Naive thymus-derived CD4-positive, alpha-beta T cell (primary cell): ENCODE data around the gene SPATA45. TPM values are rescaled to one million over a fixed set of nuclear protein-coding genes. Genes with fewer than 3 reads are reported as not detected.
"Not testable (repeated sequence)": the region's sequence is repeated elsewhere in the genome, so short reads cannot be mapped to it uniquely, and the experiment has no call there.

Source experiments
- ATAC-seq: fragments of 150-1000 bp; cut with Tn5 transposase; 2 replicates; pipeline ENCODE4 v1.10.0; 2021; ENCODE audit warnings: mild to moderate bottlenecking, moderate library complexity
- CTCF ChIA-PET: fragments of 350-600 bp; sonication (Branson Sonifier 250); formaldehyde crosslinking; loops from one replicate; lab custom pipeline; 2021; ENCODE audit warnings: antibody characterized with exemption; lab: Charles Lee
- POLR2A ChIA-PET: fragments of 350-600 bp; sonication (Branson Sonifier 250); formaldehyde crosslinking; loops from one replicate; lab custom pipeline; 2021; ENCODE audit warnings: antibody characterized with exemption, inconsistent platforms; lab: Charles Lee
- DNase-seq, 9 donors: peaks; one replicate each; pipeline versions ENCODE4 v3.0.0 to v3.0.0-alpha.2; 2020 to 2022; ENCODE audit warnings: mixed read lengths in 1 of 9
- H3K27ac ChIP-seq: one replicate; pipeline ENCODE4 v1.7.0; 2013; ENCODE audit warnings: mild to moderate bottlenecking, low read depth, low read length, moderate library complexity
- H3K27me3 ChIP-seq, 2 donors: one replicate each; pipeline ENCODE4 v1.7.0; 2013; ENCODE audit warnings: low read length in 2 of 2, mild to moderate bottlenecking in 2 of 2, moderate library complexity in 2 of 2; ENCODE audit not compliant: control insufficient read depth in 2 of 2, insufficient read depth in 2 of 2
- H3K36me3 ChIP-seq, 3 experiments: 1 replicate in 2 of 3; 2 replicates in 1 of 3; pipeline ENCODE4 v1.7.0; 2013; ENCODE audit warnings: low read length in 3 of 3, mild to moderate bottlenecking in 3 of 3, moderate library complexity in 1 of 3; ENCODE audit not compliant: insufficient read depth in 3 of 3, control insufficient read depth in 2 of 3
- H3K4me1 ChIP-seq, 2 donors: one replicate each; pipeline ENCODE4 v1.7.0; 2013; ENCODE audit warnings: low read length in 2 of 2, mild to moderate bottlenecking in 2 of 2, moderate library complexity in 1 of 2; ENCODE audit not compliant: control insufficient read depth in 2 of 2, insufficient read depth in 2 of 2
- H3K4me3 ChIP-seq: 2 replicates; pipeline ENCODE4 v1.7.0; 2013; ENCODE audit warnings: mild to moderate bottlenecking, low read length
- H3K9me3 ChIP-seq, 3 experiments: 1 replicate in 2 of 3; 2 replicates in 1 of 3; pipeline ENCODE4 v1.7.0; 2013; ENCODE audit warnings: low read length in 3 of 3; ENCODE audit not compliant: control insufficient read depth in 2 of 3
- H3K27ac Mint-ChIP-seq, 9 donors: one replicate each; pipeline ENCODE4 v1.8.0; 2020 to 2022; ENCODE audit warnings: mixed read lengths in 9 of 9, mild to moderate bottlenecking in 8 of 9, moderate library complexity in 5 of 9, inconsistent platforms in 2 of 9
- H3K27me3 Mint-ChIP-seq, 5 donors: one replicate each; pipeline ENCODE4 v1.8.0; 2021 to 2022; ENCODE audit warnings: mixed read lengths in 5 of 5, mild to moderate bottlenecking in 1 of 5
- H3K36me3 Mint-ChIP-seq, 5 donors: one replicate each; pipeline ENCODE4 v1.8.0; 2020 to 2022; ENCODE audit warnings: mixed read lengths in 5 of 5, mild to moderate bottlenecking in 3 of 5, inconsistent platforms in 1 of 5
- H3K4me1 Mint-ChIP-seq, 7 donors: one replicate each; pipeline ENCODE4 v1.8.0; 2020 to 2022; ENCODE audit warnings: mixed read lengths in 7 of 7, mild to moderate bottlenecking in 3 of 7, inconsistent platforms in 1 of 7
- H3K4me3 Mint-ChIP-seq, 10 donors: one replicate each; pipeline ENCODE4 v1.8.0; 2020 to 2022; ENCODE audit warnings: mild to moderate bottlenecking in 10 of 10, mixed read lengths in 10 of 10, moderate library complexity in 6 of 10, inconsistent platforms in 2 of 10
- H3K9me3 Mint-ChIP-seq, 11 donors: one replicate each; pipeline ENCODE4 v1.8.0; 2020 to 2022; ENCODE audit warnings: mixed read lengths in 11 of 11, mild to moderate bottlenecking in 4 of 11, inconsistent platforms in 1 of 11, moderate library complexity in 1 of 11
- intact Hi-C, 2 donors: fragments of 100-400 bp; cut with micrococcal nuclease; formaldehyde crosslinking; loops; one replicate each; pipeline ENCODE4 v1.15.1; 2023
- polyA plus RNA-seq, 2 donors: library from polyadenylated mRNA; unstranded; fragments of 300-500 nt; fragmentation: Illumina TruSeq; gene quantifications; one replicate each; pipeline ENCODE4 v1.2.3, GENCODE V29; 2021
- total RNA-seq, 6 experiments: library from RNA in 5 of 6; stranded (reverse) in 5 of 6; gene quantifications; 1 replicate in 5 of 6; 2 replicates in 1 of 6; pipeline ENCODE4 v1.2.3 and lab custom pipeline; 2021 to 2026

SPATA45 gene
- total and polyA plus RNA-seq, 7 experiments from 2014 or later = not detected

DNA sequence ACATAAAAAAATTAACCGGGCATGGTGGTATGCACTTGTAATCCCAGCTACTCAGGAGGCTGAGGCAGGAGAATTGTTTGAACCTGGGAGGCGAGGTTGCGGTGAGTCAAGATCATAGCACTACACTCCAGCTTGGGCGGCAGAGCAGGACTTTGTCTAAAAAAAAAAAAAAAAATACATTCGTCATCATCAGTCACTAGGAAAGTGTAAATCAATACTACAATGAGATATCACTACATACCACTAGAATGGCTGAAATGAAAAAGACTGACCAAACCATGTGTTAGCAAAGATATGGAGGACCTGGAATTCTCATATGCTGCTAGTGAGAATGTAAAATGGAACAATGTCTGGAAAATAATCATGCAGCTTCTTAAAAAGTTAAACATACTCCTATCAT is 9.3 kb downstream of the SPATA45 start:
- ChIA-PET CTCF (no interaction called here), POLR2A (no interaction called here)
- no peak overlapping the region for H3K27ac ChIP-seq
- Mint-ChIP-seq H3K27ac (no peak overlapping the region), H3K36me3 (no peaks in the 10 kb centered on the region), H3K4me1 (peaks cover 0 to 2% (median 0%) of the 10 kb centered on the region in 7 donors), H3K9me3 (peaks cover 0 to 1% (median 0%) of the 10 kb centered on the region in 11 donors), H3K27me3 (no peaks in the 10 kb centered on the region), H3K4me3 (no peak overlapping the region)
- H3K4me3 ChIP-seq = no peak overlapping the region
- no peaks in the 10 kb centered on the region for H3K27me3 ChIP-seq
- no peaks in the 10 kb centered on the region for H3K9me3 ChIP-seq
- DNase-seq (no peak), ATAC-seq (no peak)
- no peaks in the 10 kb centered on the region for H3K36me3 ChIP-seq
- intact Hi-C loops = no loop called here
- H3K4me1 ChIP-seq = no peaks in the 10 kb centered on the region

DNA sequence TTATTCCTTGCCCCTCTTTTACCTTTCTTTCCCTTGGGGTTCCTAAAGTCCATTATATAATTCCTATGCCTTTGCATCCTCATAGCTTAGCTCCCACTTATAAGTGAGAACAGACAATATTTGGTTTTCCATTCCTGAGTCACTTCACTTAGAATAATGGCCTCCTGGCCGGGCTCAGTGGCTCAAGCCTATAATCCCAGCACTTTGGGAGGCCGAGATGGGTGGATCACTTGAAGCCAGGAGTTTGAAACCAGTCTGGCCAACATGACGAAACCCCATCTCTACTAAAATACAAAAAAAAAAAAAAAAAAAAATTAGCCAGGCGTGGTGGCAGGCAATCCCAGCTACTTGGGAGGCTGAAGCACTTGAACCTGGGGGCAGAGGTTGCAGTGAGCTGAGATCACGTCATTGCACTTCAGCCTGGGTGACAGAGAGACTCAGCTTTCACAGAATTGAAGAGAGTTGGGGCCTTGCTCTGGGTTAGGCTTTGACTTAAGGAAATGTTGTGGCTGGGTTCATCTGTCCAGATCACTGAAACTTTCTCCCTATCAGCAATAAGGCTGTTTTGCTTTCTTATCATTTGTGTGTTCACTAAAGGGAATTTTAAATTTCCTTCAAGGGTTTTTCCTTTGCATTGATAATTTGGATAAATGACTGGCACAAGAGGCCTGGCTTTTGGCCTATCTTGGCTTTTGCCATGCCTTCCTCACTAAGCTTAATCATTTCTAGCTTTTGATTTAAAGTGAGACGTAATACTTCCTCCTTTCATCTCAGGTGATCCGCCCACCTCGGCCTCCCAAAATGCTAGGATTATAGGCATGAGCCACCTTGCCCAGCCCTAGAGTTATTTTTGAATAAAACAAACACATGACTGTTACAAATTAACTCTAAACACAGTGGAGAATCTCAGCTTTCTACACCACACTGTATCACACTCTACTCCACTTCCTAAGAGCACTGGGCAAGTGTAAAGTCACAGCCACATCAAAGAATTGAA is 13.9 kb downstream of the SPATA45 start:
- ATAC-seq, H3K9me3 Mint-ChIP-seq, H3K27me3 ChIP-seq, H3K27ac Mint-ChIP-seq, DNase-seq, H3K27ac ChIP-seq, H3K4me3 Mint-ChIP-seq, H3K4me1 ChIP-seq, H3K36me3 Mint-ChIP-seq, POLR2A ChIA-PET, H3K9me3 ChIP-seq, intact Hi-C loops, H3K4me1 Mint-ChIP-seq, H3K4me3 ChIP-seq, H3K27me3 Mint-ChIP-seq, H3K36me3 ChIP-seq: not testable (repeated sequence)
- CTCF ChIA-PET = interaction anchor here (0.7 kb wide), 1 partner anchor 199 kb away, joined by 3 read pairs; no protein-coding TSS in a partner anchor

DNA sequence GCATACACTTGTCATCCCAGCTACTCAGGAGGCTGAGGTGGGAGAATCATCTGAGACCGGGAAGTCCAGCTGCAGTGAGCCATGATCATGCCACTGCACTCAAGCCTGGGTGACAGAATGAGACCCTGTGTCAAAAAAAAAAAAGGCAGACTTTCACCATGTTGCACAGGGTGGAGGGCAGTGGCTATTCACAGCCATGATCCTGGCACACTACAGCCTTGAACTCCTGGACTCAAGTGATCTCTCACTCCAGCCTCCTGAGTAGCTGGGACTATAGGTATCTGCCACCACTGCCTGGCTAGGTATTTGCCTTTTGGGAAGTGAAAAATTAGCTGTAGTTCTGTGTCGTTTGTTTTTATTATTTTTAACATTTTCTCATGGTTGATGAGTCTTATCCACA is 19.1 kb downstream of the SPATA45 start:
- CTCF ChIA-PET = no interaction called here

DNA sequence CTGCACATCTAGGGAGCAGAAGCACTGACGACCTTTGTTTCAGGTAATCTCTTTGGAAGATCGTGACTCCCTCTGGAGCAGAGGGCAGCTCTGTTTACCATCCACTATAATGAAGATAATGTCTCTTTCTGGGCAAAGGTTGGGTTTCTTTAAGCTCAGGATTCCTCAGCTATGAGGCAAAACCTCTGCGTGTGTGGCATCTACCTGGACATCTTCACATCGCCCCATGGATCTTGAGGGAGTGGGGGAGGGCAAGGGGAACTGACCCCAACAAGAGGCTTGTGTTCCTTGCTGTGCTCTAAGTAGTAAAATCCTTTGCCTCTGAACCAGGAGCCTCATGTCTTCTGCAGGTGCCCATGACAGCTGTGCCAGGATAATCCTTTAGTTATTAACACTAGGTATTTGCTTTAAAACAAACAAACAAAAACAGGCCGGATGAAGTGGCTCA is 19.6 kb downstream of the SPATA45 start:
- intact Hi-C loops = no loop called here
- Mint-ChIP-seq H3K4me1 (peaks cover 0 to 4% (median 0%) of the 10 kb centered on the region in 7 donors), H3K9me3 (peaks cover 11 to 40% (median 19%) of the 10 kb centered on the region in 11 donors), H3K27ac (no peak overlapping the region), H3K27me3 (peaks cover 5 to 15% (median 6%) of the 10 kb centered on the region in 5 donors), H3K36me3 (peaks cover 6 to 22% (median 14%) of the 10 kb centered on the region in 5 donors), H3K4me3 (no peak overlapping the region)
- CTCF ChIA-PET = interaction anchor here (0.7 kb wide), 1 partner anchor 84 kb away, joined by 3 read pairs; no protein-coding TSS in a partner anchor
- Histone ChIP-seq H3K27ac (no peak overlapping the region), H3K27me3 (no peaks in the 10 kb centered on the region), H3K36me3 (no peaks in the 10 kb centered on the region), H3K4me3 (no peak overlapping the region), H3K4me1 (no peaks in the 10 kb centered on the region), H3K9me3 (peaks cover 0 to 15% (median 0%) of the 10 kb centered on the region in 3 experiments)
- POLR2A ChIA-PET = no interaction called here
- no peak for ATAC-seq
- no peak for DNase-seq

More for the DNA sequence above, 19.1 kb downstream of the SPATA45 start:
- H3K9me3 ChIP-seq = peaks cover 0 to 15% (median 0%) of the 10 kb centered on the region in 3 experiments
- H3K9me3 Mint-ChIP-seq = peaks cover 11 to 39% (median 19%) of the 10 kb centered on the region in 11 donors
- peaks cover 6 to 22% (median 14%) of the 10 kb centered on the region in 5 donors for H3K36me3 Mint-ChIP-seq
- no peaks in the 10 kb centered on the region for H3K36me3 ChIP-seq
- intact Hi-C loops = no loop called here
- peaks cover 0 to 4% (median 0%) of the 10 kb centered on the region in 7 donors for H3K4me1 Mint-ChIP-seq
- H3K4me3 ChIP-seq = no peak overlapping the region
- H3K4me1 ChIP-seq = no peaks in the 10 kb centered on the region
- H3K27ac Mint-ChIP-seq = no peak overlapping the region
- H3K27me3 ChIP-seq = no peaks in the 10 kb centered on the region
- no peak overlapping the region for H3K4me3 Mint-ChIP-seq
- ATAC-seq (no peak), DNase-seq (no peak)
- H3K27me3 Mint-ChIP-seq = peaks cover 5 to 15% (median 6%) of the 10 kb centered on the region in 5 donors
- POLR2A ChIA-PET = no interaction called here
- H3K27ac ChIP-seq = no peak overlapping the region

DNA sequence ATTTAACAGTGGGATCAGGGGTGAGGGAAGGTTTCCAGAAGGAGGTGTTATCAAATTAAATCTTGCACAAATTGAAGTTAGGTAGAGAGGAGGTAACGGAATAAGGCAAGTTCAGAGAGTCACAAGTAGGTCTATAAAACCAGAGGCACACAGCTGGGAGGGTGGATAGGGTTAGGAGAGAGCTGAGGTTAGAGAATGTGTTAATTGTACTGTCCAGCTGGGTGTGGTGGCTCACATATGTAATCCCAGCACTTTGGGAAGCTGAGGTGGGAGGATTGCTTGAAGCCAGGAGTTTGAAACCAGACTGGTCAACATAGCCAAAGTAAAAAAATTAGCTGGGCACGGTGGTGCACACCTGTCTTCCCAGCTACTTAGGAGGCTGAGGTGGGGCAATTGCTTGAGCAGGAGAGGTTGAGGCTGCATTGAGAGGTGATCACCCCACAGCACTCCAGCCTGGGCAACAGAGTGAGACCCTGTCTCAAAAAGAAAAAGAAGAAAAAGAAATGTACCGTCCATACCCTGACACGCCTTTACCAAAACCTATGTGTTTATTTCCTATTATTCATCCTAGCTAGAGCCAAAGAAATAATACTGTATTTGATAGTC is 20.2 kb downstream of the SPATA45 start:
- Mint-ChIP-seq H3K4me3 (no peak overlapping the region), H3K27me3 (peaks cover 5 to 15% (median 6%) of the 10 kb centered on the region in 5 donors), H3K4me1 (peaks cover 0 to 4% (median 0%) of the 10 kb centered on the region in 7 donors), H3K9me3 (peaks cover 11 to 40% (median 19%) of the 10 kb centered on the region in 11 donors), H3K27ac (no peak overlapping the region), H3K36me3 (peaks cover 6 to 22% (median 14%) of the 10 kb centered on the region in 5 donors)
- DNase-seq = no peak
- H3K27ac ChIP-seq = no peak overlapping the region
- ChIA-PET CTCF (interaction anchor here (0.7 kb wide), 1 partner anchor 83 kb away, joined by 3 read pairs; no protein-coding TSS in a partner anchor), POLR2A (no interaction called here)
- H3K27me3 ChIP-seq = no peaks in the 10 kb centered on the region
- peaks cover 0 to 15% (median 0%) of the 10 kb centered on the region in 3 experiments for H3K9me3 ChIP-seq
- no peaks in the 10 kb centered on the region for H3K4me1 ChIP-seq
- no peaks in the 10 kb centered on the region for H3K36me3 ChIP-seq
- intact Hi-C loops = no loop called here
- no peak overlapping the region for H3K4me3 ChIP-seq
- no peak for ATAC-seq

DNA sequence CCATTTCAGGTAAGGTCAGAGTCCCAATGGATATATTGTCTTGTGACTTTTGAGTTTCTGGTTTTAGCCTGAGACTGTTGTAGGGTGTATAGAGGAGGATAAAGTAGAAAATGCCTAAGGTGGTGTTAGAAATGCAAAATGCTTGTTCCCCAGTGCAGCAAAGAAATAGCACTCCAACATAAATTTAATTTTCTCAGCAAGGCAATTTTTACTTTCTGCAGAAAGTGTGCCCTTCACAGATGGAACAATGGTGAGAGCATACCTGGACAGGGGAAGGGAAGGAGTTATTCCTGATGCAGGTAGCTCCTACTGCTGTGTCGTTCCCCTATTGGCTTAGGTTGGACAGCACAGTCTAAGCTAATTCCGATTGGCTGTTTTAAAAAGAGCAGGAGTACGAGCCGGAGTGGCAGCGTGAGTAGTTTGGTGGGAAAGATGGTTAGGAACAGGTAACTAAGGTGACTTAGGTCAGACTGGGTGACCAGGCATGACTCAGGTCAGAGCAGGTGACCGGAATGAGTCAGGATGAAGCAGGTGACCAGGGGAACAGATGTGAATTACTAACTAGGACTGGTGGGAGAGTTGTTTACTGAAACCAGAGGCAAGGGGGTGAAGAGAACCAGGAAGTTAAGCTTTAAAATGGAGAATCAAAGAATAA is 21.5 kb downstream of the SPATA45 start:
- Mint-ChIP-seq H3K36me3 (peaks cover 6 to 22% (median 14%) of the 10 kb centered on the region in 5 donors), H3K27me3 (peaks cover 0 to 9% (median 5%) of the 10 kb centered on the region in 5 donors), H3K4me1 (no peaks in the 10 kb centered on the region), H3K27ac (no peak overlapping the region), H3K9me3 (peaks cover 11 to 40% (median 19%) of the 10 kb centered on the region in 11 donors), H3K4me3 (no peak overlapping the region)
- Histone ChIP-seq H3K27ac (no peak overlapping the region), H3K36me3 (no peaks in the 10 kb centered on the region), H3K4me1 (no peaks in the 10 kb centered on the region), H3K9me3 (peaks cover 0 to 15% (median 0%) of the 10 kb centered on the region in 3 experiments), H3K4me3 (no peak overlapping the region), H3K27me3 (no peaks in the 10 kb centered on the region)
- ChIA-PET CTCF (interaction anchor here (0.6 kb wide), 1 partner anchor 402 kb away, joined by 3 read pairs; no protein-coding TSS in a partner anchor), POLR2A (no interaction called here)
- intact Hi-C loops = no loop called here
- no peak for DNase-seq
- ATAC-seq = no peak
